HEK293T (cell line): ENCODE measurements around the gene C22orf15.

Experiments
- CTCF ChIA-PET: fragments of 350-600 bp; formaldehyde crosslinking; extraction: SDS; loops from one replicate; lab custom pipeline; 2021; ENCODE audit warnings: antibody characterized with exemption, inconsistent platforms; lab: Yijun Ruan, JAX
- POLR2A ChIA-PET: fragments of 350-600 bp; formaldehyde crosslinking; extraction: SDS; loops from one replicate; lab custom pipeline; 2020; ENCODE audit warnings: antibody characterized with exemption, inconsistent platforms; lab: Yijun Ruan, JAX
- DNase-seq: peaks from one replicate; pipeline ENCODE4 v3.0.0; 2012; ENCODE audit warnings: mixed read lengths; ENCODE audit errors: extremely low spot score
- ARNT ChIP-seq: fragments of 450-650 bp; IDR thresholded peaks from 2 replicates; pipeline ENCODE4 v1.6.1; 2017; ENCODE audit warnings: mild to moderate bottlenecking
- BHLHE40 ChIP-seq: fragments of 450-650 bp; IDR thresholded peaks from 2 replicates; pipeline ENCODE4 v1.6.1; 2016; ENCODE audit warnings: mild to moderate bottlenecking, moderate library complexity, borderline replicate concordance
- CTBP1 ChIP-seq: fragments of 450-650 bp; IDR thresholded peaks from 2 replicates; pipeline ENCODE4 v1.6.1; 2016; ENCODE audit warnings: borderline replicate concordance
- ELF4 ChIP-seq: fragments of 450-650 bp; IDR thresholded peaks from 2 replicates; pipeline ENCODE4 v1.6.1; 2017; ENCODE audit warnings: antibody characterized with exemption
- FOXA1 ChIP-seq: fragments of 450-650 bp; IDR thresholded peaks from 2 replicates; pipeline ENCODE4 v1.6.1; 2016; ENCODE audit warnings: mild to moderate bottlenecking
- FOXK2 ChIP-seq: fragments of 450-650 bp; IDR thresholded peaks from 2 replicates; pipeline ENCODE4 v1.6.1; 2016; ENCODE audit warnings: mild to moderate bottlenecking
- FOXM1 ChIP-seq: fragments of 450-650 bp; IDR thresholded peaks from 2 replicates; pipeline ENCODE4 v1.6.1; 2017; ENCODE audit warnings: mild to moderate bottlenecking, borderline replicate concordance
- HDGF ChIP-seq: fragments of 450-650 bp; IDR thresholded peaks from 2 replicates; pipeline ENCODE4 v1.6.1; 2017; ENCODE audit warnings: antibody characterized with exemption, borderline replicate concordance
- L3MBTL2 ChIP-seq: fragments of 450-650 bp; conservative IDR thresholded peaks from 2 replicates; pipeline ENCODE4 v1.6.1; 2016; ENCODE audit warnings: mild to moderate bottlenecking
- LEF1 ChIP-seq: fragments of 450-650 bp; IDR thresholded peaks from 2 replicates; pipeline ENCODE4 v1.6.1; 2017; ENCODE audit warnings: mild to moderate bottlenecking, borderline replicate concordance
- NFRKB ChIP-seq: fragments of 450-650 bp; IDR thresholded peaks from 2 replicates; pipeline ENCODE4 v1.6.1; 2016; ENCODE audit warnings: mild to moderate bottlenecking, moderate library complexity
- SP1 ChIP-seq: fragments of 450-650 bp; IDR thresholded peaks from 2 replicates; pipeline ENCODE4 v1.6.1; 2017
- SUZ12 ChIP-seq: fragments of 450-650 bp; IDR thresholded peaks from 2 replicates; pipeline ENCODE4 v1.6.1; 2016; ENCODE audit warnings: mild to moderate bottlenecking
- TARDBP ChIP-seq: fragments of 450-650 bp; IDR thresholded peaks from 2 replicates; pipeline ENCODE4 v1.6.1; 2016
- ZNF384 ChIP-seq: fragments of 450-650 bp; IDR thresholded peaks from 2 replicates; pipeline ENCODE4 v1.6.1; 2016
- TF ChIP-seq, protein P1 (sequence below): fragments of 450-650 bp; IDR thresholded peaks from 2 replicates; pipeline ENCODE4 v1.6.1; 2016

Gene C22orf15

DNA sequence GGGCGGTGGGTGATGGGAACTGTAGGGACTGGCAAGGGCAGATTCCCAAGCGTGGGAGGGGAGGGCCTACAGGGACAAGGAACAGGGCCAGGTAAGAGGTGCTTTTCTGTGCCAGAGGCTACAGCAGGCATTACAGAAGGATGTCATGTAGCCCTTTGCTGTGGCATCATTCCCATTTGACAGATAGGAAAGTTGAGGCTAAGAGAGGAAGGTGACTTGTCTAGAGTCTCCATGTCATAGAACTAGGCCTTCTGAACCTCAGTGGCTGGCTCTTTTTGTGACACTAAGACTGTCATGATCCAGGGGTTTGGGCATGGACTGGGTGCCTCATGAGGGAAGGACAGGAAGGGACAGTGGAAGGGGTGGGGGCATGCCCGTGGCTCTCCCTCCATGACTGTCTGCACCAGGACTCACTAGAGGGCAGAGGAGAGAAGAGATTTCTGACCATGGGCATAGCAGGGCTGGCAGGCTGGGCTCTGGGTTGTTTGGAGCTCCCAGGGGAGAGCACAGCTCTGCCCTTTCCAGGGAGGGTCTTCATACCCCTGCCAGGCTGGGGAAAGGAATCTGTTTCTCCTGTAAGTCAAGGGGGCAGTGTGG lies 13.1 kb downstream of the C22orf15 start:
- ChIA-PET CTCF (interaction anchor here (0.6 to 1.1 kb wide), 2 partner anchors 12 to 370 kb away, joined by 3 read pairs; no protein-coding TSS in a partner anchor), POLR2A (interaction anchor here (1.0 to 3.3 kb wide), 4 partner anchors 9 to 82 kb away, joined by 3 to 23 read pairs (median 10); partner anchors contain the start of genes SLC2A11 and SMARCB1)
- DNase-seq, result no peak
- TF ChIP-seq, protein P1, sequence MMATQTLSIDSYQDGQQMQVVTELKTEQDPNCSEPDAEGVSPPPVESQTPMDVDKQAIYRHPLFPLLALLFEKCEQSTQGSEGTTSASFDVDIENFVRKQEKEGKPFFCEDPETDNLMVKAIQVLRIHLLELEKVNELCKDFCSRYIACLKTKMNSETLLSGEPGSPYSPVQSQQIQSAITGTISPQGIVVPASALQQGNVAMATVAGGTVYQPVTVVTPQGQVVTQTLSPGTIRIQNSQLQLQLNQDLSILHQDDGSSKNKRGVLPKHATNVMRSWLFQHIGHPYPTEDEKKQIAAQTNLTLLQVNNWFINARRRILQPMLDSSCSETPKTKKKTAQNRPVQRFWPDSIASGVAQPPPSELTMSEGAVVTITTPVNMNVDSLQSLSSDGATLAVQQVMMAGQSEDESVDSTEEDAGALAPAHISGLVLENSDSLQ, result no peak
- TF ChIP-seq NFRKB (no peak), L3MBTL2 (no peak), SP1 (no peak), FOXK2 (no peak), ELF4 (no peak), LEF1 (no peak), SUZ12 (no peak), TARDBP (no peak), BHLHE40 (no peak), ARNT (no peak), CTBP1 (no peak), ZNF384 (no peak), FOXM1 (no peak), HDGF (no peak), FOXA1 (no peak)

DNA sequence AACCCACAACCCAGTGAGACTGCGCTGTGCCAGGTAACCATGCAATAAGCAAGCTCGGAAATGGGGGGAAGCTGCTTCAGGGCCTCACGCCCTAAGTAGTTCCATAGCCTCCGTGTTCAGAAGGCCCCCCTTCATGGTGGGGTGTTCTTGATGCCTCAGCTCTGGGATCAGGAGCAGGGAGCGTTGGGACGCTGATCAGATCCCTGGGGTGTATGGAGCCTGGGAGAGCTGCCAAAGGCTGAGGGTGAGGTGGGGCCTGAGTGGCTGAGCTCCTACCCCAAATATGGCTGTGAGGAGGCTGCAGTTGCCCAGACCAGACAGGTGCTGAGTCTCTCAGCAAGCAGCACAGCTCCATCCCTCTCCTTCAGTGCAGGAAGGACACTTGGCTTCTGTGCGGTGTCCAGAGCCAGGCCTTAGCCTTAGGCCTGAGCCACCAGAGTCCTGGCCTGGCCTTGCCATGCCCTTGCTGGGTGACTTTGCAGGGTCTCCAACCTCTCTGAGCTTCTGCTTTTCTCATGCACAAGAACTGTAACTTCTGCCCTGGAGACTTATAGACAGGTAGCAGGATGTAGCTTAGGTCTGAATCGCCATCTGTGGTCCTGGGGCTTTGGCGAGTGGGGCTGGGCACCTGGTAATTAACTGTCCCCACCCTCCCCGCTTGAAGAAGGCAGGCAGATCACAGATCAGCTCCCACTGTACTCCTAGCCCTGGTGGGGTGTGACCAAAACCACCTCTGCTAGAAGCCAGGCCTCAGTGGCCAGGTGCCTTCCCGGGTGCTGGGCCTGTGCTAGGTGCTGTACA lies 15.2 kb downstream of the C22orf15 start:
- ChIA-PET CTCF (no interaction called here), POLR2A (interaction anchor here (0.8 to 1.4 kb wide), 4 partner anchors 8 to 79 kb away, joined by 4 to 7 read pairs (median 4); partner anchors contain the start of genes CHCHD10 and SLC2A11)
- DNase-seq, result no peak
- no peak for TF ChIP-seq ARNT

DNA sequence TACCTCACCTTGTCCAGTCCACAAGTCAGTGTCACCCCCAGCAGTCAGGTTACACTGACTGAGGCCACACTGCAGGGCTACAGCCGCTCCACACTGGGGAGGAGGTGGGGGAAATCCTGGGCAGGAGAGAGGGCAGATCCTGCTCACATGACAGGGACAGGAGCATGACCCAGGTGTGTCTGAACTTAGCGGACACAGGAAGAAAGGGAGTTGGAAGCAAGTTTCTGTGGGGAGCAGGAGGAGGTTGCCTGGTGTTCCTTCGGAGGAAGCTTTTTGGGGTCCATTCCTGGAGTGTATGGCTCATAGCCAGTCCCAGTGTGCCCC lies 15.7 kb downstream of the C22orf15 start:
- ChIA-PET CTCF (no interaction called here), POLR2A (interaction anchor here (1.4 kb wide), 1 partner anchor 11 kb away, joined by 5 read pairs; the partner anchor contains the start of gene CHCHD10)
- DNase-seq, result no peak
- TF ChIP-seq TARDBP (no peak), LEF1 (no peak), FOXA1 (no peak), ARNT (no peak), HDGF (no peak), L3MBTL2 (no peak), ELF4 (no peak), ZNF384 (no peak), SUZ12 (no peak), CTBP1 (no peak), FOXM1 (no peak), FOXK2 (no peak)
- TF ChIP-seq, protein P1, result no peak

DNA sequence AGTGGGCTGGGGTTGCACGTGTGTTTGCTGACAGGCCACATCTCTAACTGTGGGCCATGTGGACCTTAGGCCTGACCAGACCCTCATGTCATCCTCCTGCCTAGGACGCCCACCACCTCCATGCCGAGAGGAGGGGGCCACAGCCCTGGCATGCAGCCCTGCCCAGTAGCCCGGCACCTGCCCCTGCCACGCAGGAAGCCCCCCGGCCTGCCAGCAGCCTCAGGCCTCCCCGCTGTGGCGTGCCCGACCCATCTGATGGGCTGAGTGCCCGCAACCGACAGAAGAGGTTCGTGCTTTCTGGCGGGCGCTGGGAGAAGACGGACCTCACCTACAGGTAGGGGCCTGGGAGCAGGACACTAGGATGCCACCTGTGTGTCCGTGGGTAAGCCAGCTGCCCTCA lies 16.3 kb downstream of the C22orf15 start:
- CTCF ChIA-PET, result no interaction called here
- TF ChIP-seq, protein P1, result no peak
- TF ChIP-seq FOXM1, result no peak
- no peak for DNase-seq
- POLR2A ChIA-PET, result no interaction called here

DNA sequence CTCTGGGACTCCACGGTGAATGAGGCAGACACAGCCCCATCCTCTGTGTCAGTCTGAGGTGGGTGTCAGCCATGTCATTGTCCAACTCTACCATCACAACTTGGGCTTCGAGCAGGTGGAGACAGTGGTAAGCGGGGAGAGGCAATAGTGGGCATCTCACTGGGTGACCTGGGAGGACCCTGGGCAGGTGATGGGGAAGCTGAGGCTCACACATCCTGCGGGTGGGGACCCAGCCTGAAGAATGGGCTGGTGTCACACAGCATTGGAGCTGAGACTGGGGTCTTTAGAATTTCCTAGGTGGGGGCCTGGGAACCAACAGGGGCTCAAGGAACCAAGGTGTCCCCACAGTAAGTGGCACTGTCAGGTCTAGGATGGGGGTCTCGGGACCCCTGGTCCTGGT lies 16.9 kb downstream of the C22orf15 start:
- POLR2A ChIA-PET, result no interaction called here
- TF ChIP-seq L3MBTL2 (no peak), FOXA1 (no peak), NFRKB (no peak), TARDBP (no peak), ZNF384 (no peak)
- TF ChIP-seq, protein P1, result no peak
- CTCF ChIA-PET, result no interaction called here

DNA sequence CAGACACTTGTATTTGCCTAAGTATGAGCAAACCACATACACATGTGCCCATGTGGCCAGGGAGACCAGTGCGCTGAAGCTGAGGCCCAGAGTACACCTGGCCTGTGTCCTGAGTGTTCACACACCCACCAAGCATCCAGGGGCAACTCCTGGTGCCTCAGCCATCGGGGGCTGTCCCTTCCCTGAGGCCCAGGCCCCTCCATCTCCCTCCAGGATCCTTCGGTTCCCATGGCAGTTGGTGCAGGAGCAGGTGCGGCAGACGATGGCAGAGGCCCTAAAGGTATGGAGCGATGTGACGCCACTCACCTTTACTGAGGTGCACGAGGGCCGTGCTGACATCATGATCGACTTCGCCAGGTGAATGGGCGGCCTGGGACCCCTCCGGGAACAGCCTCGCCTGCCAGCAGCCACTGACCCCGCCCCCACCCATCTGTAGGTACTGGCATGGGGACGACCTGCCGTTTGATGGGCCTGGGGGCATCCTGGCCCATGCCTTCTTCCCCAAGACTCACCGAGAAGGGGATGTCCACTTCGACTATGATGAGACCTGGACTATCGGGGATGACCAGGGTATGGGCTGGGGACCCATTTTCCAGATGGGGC lies 17.5 kb downstream of the C22orf15 start:
- no peak for TF ChIP-seq ZNF384
- TF ChIP-seq, protein P1, result no peak
- no peak for TF ChIP-seq HDGF
- no peak for TF ChIP-seq SUZ12
- no peak for TF ChIP-seq FOXK2
- no peak for TF ChIP-seq SP1
- TF ChIP-seq L3MBTL2, result no peak
- TF ChIP-seq ELF4, result no peak
- no peak for TF ChIP-seq TARDBP
- ChIA-PET CTCF (no interaction called here), POLR2A (interaction anchor here (1.0 kb wide), 1 partner anchor 63 kb away, joined by 3 read pairs; no protein-coding TSS in a partner anchor)
- no peak for DNase-seq

More for the DNA sequence above, 16.9 kb downstream of the C22orf15 start:
- DNase-seq, result no peak
